Stomach (tissue), 4 donors: ENCODE data around the gene VMP1.

Experiments used
- CTCF ChIP-seq, 7 experiments: fragments of 450-650 bp in 4 of 7; fragments of 200-600 bp in 3 of 7; sonication (generic) in 3 of 7; IDR thresholded peaks; one replicate each; pipeline ENCODE4 v1.5.1; 2016 to 2019; ENCODE audit warnings: antibody characterized with exemption in 7 of 7, control low read depth in 2 of 7, mild to moderate bottlenecking in 1 of 7
- POLR2A ChIP-seq, 4 donors: fragments of 450-650 bp; IDR thresholded peaks; one replicate each; pipeline ENCODE4 v1.6.1; 2016; ENCODE audit warnings: antibody characterized with exemption in 4 of 4, control low read depth in 2 of 4, mild to moderate bottlenecking in 1 of 4, moderate library complexity in 1 of 4

- TF ChIP-seq POLR2A (IDR thresholded peaks at IDR 0.05) = no peak
- no peak for TF ChIP-seq CTCF (IDR thresholded peaks at IDR 0.05)
Observed at GRCh38 chr17:59696682-59697277, 10.7 kb upstream of the VMP1 start.
